GM12878 (cell line): ENCODE data around the gene LRRC37B.
"Not testable (repeated sequence)": the region's sequence is repeated elsewhere in the genome, so short reads cannot be mapped to it uniquely, and the experiment has no call there.

ENCODE experiments used
- GABPA ChIP-seq: IDR thresholded peaks from 2 replicates; pipeline ENCODE4 v1.6.1; 2014; ENCODE audit warnings: antibody characterized with exemption, low read depth, mild to moderate bottlenecking, inconsistent platforms
- POLR2A ChIP-seq: IDR thresholded peaks from 2 replicates; pipeline ENCODE4 v1.6.1; 2011; ENCODE audit warnings: low read depth, mild to moderate bottlenecking, low read length
- POLR2AphosphoS5 ChIP-seq: IDR thresholded peaks from 2 replicates; pipeline ENCODE4 v1.6.1; 2011; ENCODE audit warnings: mild to moderate bottlenecking, low read length, inconsistent platforms
- RCOR1 ChIP-seq: conservative IDR thresholded peaks from 2 replicates; pipeline ENCODE4 v1.6.1; 2012; ENCODE audit warnings: low read depth, low read length, improper control_type of control experiment
- STAT1 ChIP-seq: fragments of 450-650 bp; conservative IDR thresholded peaks from 2 replicates; pipeline ENCODE4 v1.6.1; 2014; ENCODE audit warnings: antibody characterized with exemption, mild to moderate bottlenecking
- ZNF274 ChIP-seq: IDR thresholded peaks from one replicate; pipeline ENCODE4 v1.8.0; 2011; ENCODE audit not compliant: insufficient read length, insufficient read depth
- ZSCAN29 ChIP-seq: fragments of 450-650 bp; IDR thresholded peaks from 2 replicates; pipeline ENCODE4 v1.6.1; 2017; ENCODE audit warnings: mild to moderate bottlenecking, moderate library complexity
- TF ChIP-seq, protein P1 (sequence below), 3 experiments: IDR thresholded peaks in 2 of 3; conservative IDR thresholded peaks in 1 of 3; 2 replicates each; pipeline ENCODE4 v1.5.1; 2011; ENCODE audit warnings: low read depth in 3 of 3, low read length in 3 of 3, mild to moderate bottlenecking in 3 of 3, control low read depth in 2 of 3, moderate library complexity in 2 of 3, inconsistent platforms in 1 of 3, mixed read lengths in 1 of 3; ENCODE audit not compliant: control insufficient read depth in 2 of 3, insufficient read depth in 1 of 3; ENCODE audit errors: extremely low read depth in 1 of 3
- TF ChIP-seq, protein P2 (sequence below): IDR thresholded peaks from 2 replicates; pipeline ENCODE4 v1.6.1; 2012; ENCODE audit warnings: mild to moderate bottlenecking, low read depth, low read length

DNA sequence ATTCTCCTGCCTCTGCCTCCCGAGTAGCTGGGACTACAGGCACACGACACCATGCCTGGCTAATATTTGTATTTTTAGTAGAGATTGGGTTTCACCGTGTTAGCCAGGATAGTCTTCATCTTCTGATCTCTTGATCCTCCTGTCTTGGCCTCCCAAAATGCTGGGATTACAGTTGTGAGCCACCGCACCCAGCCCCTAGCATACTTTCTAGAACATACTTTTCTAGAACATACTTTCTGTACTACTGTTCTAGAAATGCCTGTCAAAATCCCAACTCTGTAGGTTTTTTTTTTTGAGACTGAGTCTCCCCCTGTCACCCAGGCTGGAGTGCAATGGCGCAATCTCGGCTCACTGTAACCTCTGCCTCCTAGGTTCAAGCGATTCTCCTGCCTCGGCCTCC lies 43.1 kb upstream of the LRRC37B start:
- TF ChIP-seq ZNF274, STAT1, POLR2AphosphoS5, GABPA, RCOR1, POLR2A, ZSCAN29: not testable (repeated sequence)
- TF ChIP-seq, protein P1, sequence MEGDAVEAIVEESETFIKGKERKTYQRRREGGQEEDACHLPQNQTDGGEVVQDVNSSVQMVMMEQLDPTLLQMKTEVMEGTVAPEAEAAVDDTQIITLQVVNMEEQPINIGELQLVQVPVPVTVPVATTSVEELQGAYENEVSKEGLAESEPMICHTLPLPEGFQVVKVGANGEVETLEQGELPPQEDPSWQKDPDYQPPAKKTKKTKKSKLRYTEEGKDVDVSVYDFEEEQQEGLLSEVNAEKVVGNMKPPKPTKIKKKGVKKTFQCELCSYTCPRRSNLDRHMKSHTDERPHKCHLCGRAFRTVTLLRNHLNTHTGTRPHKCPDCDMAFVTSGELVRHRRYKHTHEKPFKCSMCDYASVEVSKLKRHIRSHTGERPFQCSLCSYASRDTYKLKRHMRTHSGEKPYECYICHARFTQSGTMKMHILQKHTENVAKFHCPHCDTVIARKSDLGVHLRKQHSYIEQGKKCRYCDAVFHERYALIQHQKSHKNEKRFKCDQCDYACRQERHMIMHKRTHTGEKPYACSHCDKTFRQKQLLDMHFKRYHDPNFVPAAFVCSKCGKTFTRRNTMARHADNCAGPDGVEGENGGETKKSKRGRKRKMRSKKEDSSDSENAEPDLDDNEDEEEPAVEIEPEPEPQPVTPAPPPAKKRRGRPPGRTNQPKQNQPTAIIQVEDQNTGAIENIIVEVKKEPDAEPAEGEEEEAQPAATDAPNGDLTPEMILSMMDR (IDR thresholded peaks at IDR 0.05 in 2 of 3, conservative IDR thresholded peaks at IDR 0.05 in 1 of 3; ENCODE audit: control insufficient read depth in 2 of 3, extremely low read depth in 1 of 3, insufficient read depth in 1 of 3, low read depth in 3 of 3, low read length in 3 of 3): not testable (repeated sequence)
- TF ChIP-seq, protein P2, sequence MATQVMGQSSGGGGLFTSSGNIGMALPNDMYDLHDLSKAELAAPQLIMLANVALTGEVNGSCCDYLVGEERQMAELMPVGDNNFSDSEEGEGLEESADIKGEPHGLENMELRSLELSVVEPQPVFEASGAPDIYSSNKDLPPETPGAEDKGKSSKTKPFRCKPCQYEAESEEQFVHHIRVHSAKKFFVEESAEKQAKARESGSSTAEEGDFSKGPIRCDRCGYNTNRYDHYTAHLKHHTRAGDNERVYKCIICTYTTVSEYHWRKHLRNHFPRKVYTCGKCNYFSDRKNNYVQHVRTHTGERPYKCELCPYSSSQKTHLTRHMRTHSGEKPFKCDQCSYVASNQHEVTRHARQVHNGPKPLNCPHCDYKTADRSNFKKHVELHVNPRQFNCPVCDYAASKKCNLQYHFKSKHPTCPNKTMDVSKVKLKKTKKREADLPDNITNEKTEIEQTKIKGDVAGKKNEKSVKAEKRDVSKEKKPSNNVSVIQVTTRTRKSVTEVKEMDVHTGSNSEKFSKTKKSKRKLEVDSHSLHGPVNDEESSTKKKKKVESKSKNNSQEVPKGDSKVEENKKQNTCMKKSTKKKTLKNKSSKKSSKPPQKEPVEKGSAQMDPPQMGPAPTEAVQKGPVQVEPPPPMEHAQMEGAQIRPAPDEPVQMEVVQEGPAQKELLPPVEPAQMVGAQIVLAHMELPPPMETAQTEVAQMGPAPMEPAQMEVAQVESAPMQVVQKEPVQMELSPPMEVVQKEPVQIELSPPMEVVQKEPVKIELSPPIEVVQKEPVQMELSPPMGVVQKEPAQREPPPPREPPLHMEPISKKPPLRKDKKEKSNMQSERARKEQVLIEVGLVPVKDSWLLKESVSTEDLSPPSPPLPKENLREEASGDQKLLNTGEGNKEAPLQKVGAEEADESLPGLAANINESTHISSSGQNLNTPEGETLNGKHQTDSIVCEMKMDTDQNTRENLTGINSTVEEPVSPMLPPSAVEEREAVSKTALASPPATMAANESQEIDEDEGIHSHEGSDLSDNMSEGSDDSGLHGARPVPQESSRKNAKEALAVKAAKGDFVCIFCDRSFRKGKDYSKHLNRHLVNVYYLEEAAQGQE: not testable (repeated sequence)
